Measurements from ENCODE around the gene SLC2A13. TPM values are rescaled to one million over a fixed set of nuclear protein-coding genes. Genes with fewer than 3 reads are reported as not detected.
"Not testable (repeated sequence)": the region's sequence is repeated elsewhere in the genome, so short reads cannot be mapped to it uniquely, and the experiment has no call there.

SLC2A13 gene
- total RNA-seq, 4 donors from 2014 or later, result 9.2 to 15.2 (median 13.9) TPM

- 45 to 46% methylated on average over 3 of the region's 3 CpGs for WGBS, 2 donors
- TF ChIP-seq POLR2A (IDR thresholded peaks at IDR 0.05), result no peak
- TF ChIP-seq, protein P1, sequence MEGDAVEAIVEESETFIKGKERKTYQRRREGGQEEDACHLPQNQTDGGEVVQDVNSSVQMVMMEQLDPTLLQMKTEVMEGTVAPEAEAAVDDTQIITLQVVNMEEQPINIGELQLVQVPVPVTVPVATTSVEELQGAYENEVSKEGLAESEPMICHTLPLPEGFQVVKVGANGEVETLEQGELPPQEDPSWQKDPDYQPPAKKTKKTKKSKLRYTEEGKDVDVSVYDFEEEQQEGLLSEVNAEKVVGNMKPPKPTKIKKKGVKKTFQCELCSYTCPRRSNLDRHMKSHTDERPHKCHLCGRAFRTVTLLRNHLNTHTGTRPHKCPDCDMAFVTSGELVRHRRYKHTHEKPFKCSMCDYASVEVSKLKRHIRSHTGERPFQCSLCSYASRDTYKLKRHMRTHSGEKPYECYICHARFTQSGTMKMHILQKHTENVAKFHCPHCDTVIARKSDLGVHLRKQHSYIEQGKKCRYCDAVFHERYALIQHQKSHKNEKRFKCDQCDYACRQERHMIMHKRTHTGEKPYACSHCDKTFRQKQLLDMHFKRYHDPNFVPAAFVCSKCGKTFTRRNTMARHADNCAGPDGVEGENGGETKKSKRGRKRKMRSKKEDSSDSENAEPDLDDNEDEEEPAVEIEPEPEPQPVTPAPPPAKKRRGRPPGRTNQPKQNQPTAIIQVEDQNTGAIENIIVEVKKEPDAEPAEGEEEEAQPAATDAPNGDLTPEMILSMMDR (IDR thresholded peaks at IDR 0.05), result no peak
- no peak overlapping the region for H3K4me3 ChIP-seq (ENCODE audit: low read depth, poor library complexity, severe bottlenecking)
- intact Hi-C loops (cut with DNase I; ENCODE audit: low total_unique reads), result loop anchor here (5.0 to 10.0 kb wide), 2 partner anchors 230 to 342 kb away; partner anchors contain the start of gene SLC2A13
- DNase-seq (ENCODE audit: low spot score in 2 of 2), result no peak
Observed at GRCh38 chr12:39764944-39765560, 340.8 kb downstream of the SLC2A13 start.

GRCh38 chr12:39763890-39764169 lies 342.1 kb downstream of the SLC2A13 start:
- 97 to 100% methylated on average over 2 of the region's 2 CpGs for WGBS, 2 donors
- no peak overlapping the region for H3K4me3 ChIP-seq (ENCODE audit: low read depth, poor library complexity, severe bottlenecking)
- DNase-seq (ENCODE audit: low spot score in 2 of 2), result no peak
- TF ChIP-seq, protein P1 (IDR thresholded peaks at IDR 0.05), result no peak
- TF ChIP-seq POLR2A (IDR thresholded peaks at IDR 0.05), result no peak
- intact Hi-C loops (cut with DNase I; ENCODE audit: low total_unique reads), result loop anchor here (5.0 to 10.0 kb wide), 2 partner anchors 231 to 343 kb away; partner anchors contain the start of gene SLC2A13

GRCh38 chr12:39763071-39763889 lies 342.6 kb downstream of the SLC2A13 start:
- DNase-seq (ENCODE audit: low spot score in 2 of 2), result no peak
- intact Hi-C loops (cut with DNase I; ENCODE audit: low total_unique reads), result loop anchor here (5.0 to 10.0 kb wide), 2 partner anchors 232 to 344 kb away; partner anchors contain the start of gene SLC2A13
- TF ChIP-seq POLR2A (IDR thresholded peaks at IDR 0.05), result no peak
- TF ChIP-seq, protein P1 (IDR thresholded peaks at IDR 0.05), result no peak
- H3K4me3 ChIP-seq (ENCODE audit: low read depth, poor library complexity, severe bottlenecking), result no peak overlapping the region
- WGBS, 2 donors, result 92 to 93% methylated on average over 6 of the region's 6 CpGs

DNA sequence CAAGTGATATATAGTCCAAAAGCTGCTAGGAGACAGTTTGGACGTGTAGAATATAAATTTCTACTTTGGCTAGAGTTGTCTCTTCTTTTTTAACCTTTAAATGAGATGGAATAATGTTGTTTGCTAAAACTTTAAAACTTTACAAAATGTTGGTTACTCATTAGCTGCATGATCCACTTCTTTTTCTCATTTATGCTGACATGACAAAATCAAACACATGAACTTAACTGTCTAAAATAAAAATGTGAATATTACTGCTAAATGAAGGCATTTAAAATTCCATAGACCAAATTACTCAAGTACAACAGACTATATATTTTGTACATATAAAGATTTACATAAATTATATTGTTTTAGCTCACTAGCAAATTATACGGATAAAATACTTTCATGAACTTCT lies 350.4 kb downstream of the SLC2A13 start:
- intact Hi-C loops (cut with DNase I; ENCODE audit: low total_unique reads), result no loop called here
- no peak for DNase-seq (ENCODE audit: low spot score in 2 of 2)
- no peak overlapping the region for H3K4me3 ChIP-seq (ENCODE audit: low read depth, poor library complexity, severe bottlenecking)
- TF ChIP-seq, protein P1 (IDR thresholded peaks at IDR 0.05), result no peak
- no peak for TF ChIP-seq POLR2A (IDR thresholded peaks at IDR 0.05)
- WGBS, 2 donors, result 76 to 82% methylated on average over 2 of the region's 2 CpGs

- H3K4me3 ChIP-seq (ENCODE audit: low read depth, poor library complexity, severe bottlenecking), result no peak overlapping the region
- intact Hi-C loops (cut with DNase I; ENCODE audit: low total_unique reads), result no loop called here
- no peak for DNase-seq (ENCODE audit: low spot score in 2 of 2)
- WGBS, 2 donors, result 80 to 84% methylated on average over 6 of the region's 6 CpGs
- TF ChIP-seq, protein P1 (IDR thresholded peaks at IDR 0.05), result no peak
- TF ChIP-seq POLR2A (IDR thresholded peaks at IDR 0.05), result no peak
Observed at GRCh38 chr12:39752482-39753137, 353.3 kb downstream of the SLC2A13 start.

DNA sequence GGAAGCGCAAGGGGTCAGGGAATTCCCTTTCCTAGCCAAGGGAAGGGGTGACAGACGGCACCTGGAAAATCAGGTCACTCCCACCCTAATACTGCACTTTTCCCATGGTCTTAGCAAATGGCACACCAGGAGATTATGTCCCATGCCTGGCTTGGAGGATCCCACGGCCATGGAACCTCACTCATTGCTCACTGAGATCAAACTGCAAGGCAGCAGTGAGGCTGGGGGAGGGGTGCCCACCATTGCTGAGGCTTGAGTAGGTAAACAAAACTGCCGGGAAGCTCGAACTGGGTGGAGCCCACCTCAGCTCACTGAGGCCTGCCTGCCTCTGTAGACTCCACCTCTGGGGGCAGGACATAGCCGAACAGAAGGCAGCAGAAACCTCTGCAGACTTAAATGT lies 359.7 kb downstream of the SLC2A13 start:
- intact Hi-C loops (cut with DNase I; ENCODE audit: low total_unique reads); DNase-seq (ENCODE audit: low spot score in 2 of 2); H3K4me3 ChIP-seq (ENCODE audit: low read depth, poor library complexity, severe bottlenecking): not testable (repeated sequence)
- 84 to 94% methylated on average over 6 of the region's 6 CpGs for WGBS, 2 donors

Data from lower leg skin (tissue), 4 donors.